PC-9 (cell line): ENCODE measurements around the gene PCBP1. TPM values are rescaled to one million over a fixed set of nuclear protein-coding genes. Genes with fewer than 3 reads are reported as not detected.

Experiments
- BruUV-seq: library from RNA; stranded (reverse); fragments of 400-500 nt; replicated peaks from 2 replicates; lab custom pipeline; 2021; lab: Mats Ljungman, UMichigan
- CTCF ChIA-PET: fragments of 300-600 bp; sonication (Branson Sonifier 250); formaldehyde crosslinking; loops from one replicate; lab custom pipeline; 2022; ENCODE audit warnings: antibody characterized with exemption; lab: Charles Lee
- POLR2A ChIA-PET: fragments of 300-600 bp; sonication (Branson Sonifier 250); formaldehyde crosslinking; loops from one replicate; lab custom pipeline; 2022; ENCODE audit warnings: antibody characterized with exemption; ENCODE audit not compliant: unreplicated experiment; lab: Charles Lee
- DNase-seq, 2 experiments: peaks; one replicate each; pipeline versions ENCODE4 v3.0.0 to v3.0.0-alpha.2; 2015 to 2022; ENCODE audit warnings: mixed read lengths in 1 of 2
- H2AFZ ChIP-seq: fragments of 200-600 bp; sonication (generic); 2 replicates; pipeline ENCODE4 v1.8.1; 2017; ENCODE audit warnings: antibody characterized with exemption
- H3F3A ChIP-seq: fragments of 200-600 bp; sonication (generic); 2 replicates; pipeline ENCODE4 v1.8.1; 2017; ENCODE audit warnings: antibody characterized with exemption, mild to moderate bottlenecking, low read depth; ENCODE audit not compliant: insufficient read depth
- H3K27ac ChIP-seq: fragments of 200-600 bp; sonication (generic); 2 replicates; pipeline ENCODE4 v1.6.1; 2016; ENCODE audit warnings: mixed run types
- H3K27me3 ChIP-seq: fragments of 200-600 bp; sonication (generic); 2 replicates; pipeline ENCODE4 v1.6.1; 2016; ENCODE audit warnings: low read depth, mixed run types; ENCODE audit not compliant: insufficient read depth
- H3K36me3 ChIP-seq: fragments of 200-600 bp; sonication (generic); 2 replicates; pipeline ENCODE4 v1.6.1; 2016; ENCODE audit warnings: low read depth, mixed run types
- H3K4me1 ChIP-seq: fragments of 200-600 bp; sonication (generic); replicated peaks from 2 replicates; pipeline ENCODE4 v1.6.1; 2016; ENCODE audit warnings: mixed run types; ENCODE audit not compliant: insufficient read depth
- H3K4me2 ChIP-seq: fragments of 200-600 bp; sonication (generic); 2 replicates; pipeline ENCODE4 v1.6.1; 2017; ENCODE audit warnings: mixed run types
- H3K4me3 ChIP-seq: fragments of 200-600 bp; sonication (generic); 2 replicates; pipeline ENCODE4 v1.6.1; 2016; ENCODE audit warnings: mixed run types
- H3K79me2 ChIP-seq: fragments of 200-600 bp; sonication (generic); 2 replicates; pipeline ENCODE4 v1.6.1; 2017; ENCODE audit warnings: low read depth, mixed run types
- H3K9me2 ChIP-seq: fragments of 200-600 bp; sonication (generic); 2 replicates; pipeline ENCODE4 v1.8.1; 2017; ENCODE audit warnings: mild to moderate bottlenecking; ENCODE audit not compliant: insufficient read depth
- H3K9me3 ChIP-seq: fragments of 200-600 bp; sonication (generic); 2 replicates; pipeline ENCODE4 v1.8.1; 2016; ENCODE audit warnings: low read depth; ENCODE audit not compliant: insufficient read depth
- H4K20me1 ChIP-seq: fragments of 200-600 bp; sonication (generic); 2 replicates; pipeline ENCODE4 v1.8.1; 2017; ENCODE audit not compliant: insufficient read depth
- EZH2 ChIP-seq: fragments of 200-600 bp; sonication (generic); IDR thresholded peaks from 2 replicates; pipeline ENCODE4 v1.8.0; 2017; ENCODE audit warnings: antibody characterized with exemption, low read depth
- intact Hi-C: fragments of 100-400 bp; cut with micrococcal nuclease; formaldehyde crosslinking; loops from one replicate; pipeline ENCODE4 v1.10.0; 2022; ENCODE audit not compliant: unreplicated experiment
- total RNA-seq: library from RNA; stranded (reverse); gene quantifications from 2 replicates; pipeline ENCODE4 v1.2.3, GENCODE V29; 2021
- TF ChIP-seq, protein P1 (sequence below): fragments of 200-600 bp; sonication (generic); conservative IDR thresholded peaks from 2 replicates; pipeline ENCODE4 v1.6.1; 2017; ENCODE audit warnings: mixed run types, antibody characterized with exemption, mild to moderate bottlenecking, moderate library complexity

PCBP1 gene
- total RNA-seq, 1 experiment from 2014 or later: 227 TPM

DNA sequence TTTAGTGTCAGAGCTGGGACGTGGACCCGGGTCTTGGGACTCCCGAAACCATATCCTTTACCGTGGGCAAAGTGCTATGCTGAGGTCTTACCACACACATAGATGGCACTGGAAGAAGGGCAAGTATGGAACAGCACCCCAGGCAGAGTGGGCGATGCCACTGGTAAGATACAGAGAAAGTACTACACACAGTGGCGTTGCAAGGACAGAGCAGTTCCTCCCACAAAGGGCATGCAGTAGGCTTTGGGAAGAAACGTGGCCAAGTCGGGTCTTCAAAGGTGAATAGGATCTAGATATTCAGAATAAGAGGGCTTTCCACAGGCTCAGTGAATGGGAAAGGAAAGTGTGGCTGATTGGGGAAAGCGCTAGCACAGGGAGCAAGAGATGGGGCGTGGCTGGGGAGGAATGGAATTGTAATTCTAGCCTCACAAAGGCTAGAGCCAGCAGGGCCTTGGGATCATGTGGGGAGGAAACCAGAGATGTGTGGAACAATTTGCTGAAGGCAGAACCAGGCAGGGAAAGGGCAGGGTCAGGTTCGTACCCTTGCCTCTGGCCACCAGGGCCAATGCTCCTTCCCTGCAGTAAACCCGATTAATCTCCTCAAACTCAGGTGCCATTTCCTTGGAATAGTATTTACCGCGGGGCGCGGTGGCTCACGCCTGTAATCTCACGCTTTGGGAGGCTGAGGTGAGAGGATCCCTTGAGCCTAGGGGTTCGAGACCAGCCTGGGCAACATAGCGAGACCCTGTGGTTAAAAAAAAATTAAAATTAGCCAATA lies 36.0 kb downstream of the PCBP1 start:
- Histone ChIP-seq H3K9me3 (no peaks in the 10 kb centered on the region), H3K36me3 (no peaks in the 10 kb centered on the region), H4K20me1 (no peaks in the 10 kb centered on the region), H3K27ac (peak overlapping the region; percentile 89; the same call in 1 of the 2 replicates), H3K79me2 (no peaks in the 10 kb centered on the region), H3K9me2 (no peaks in the 10 kb centered on the region), H2AFZ (no peak overlapping the region; the same call in 1 of the 2 replicates), H3K4me2 (peak overlapping the region; percentile 99), H3K4me1 (peaks cover 31% of the 10 kb centered on the region), H3K27me3 (no peaks in the 10 kb centered on the region), H3F3A (peaks cover 35% of the 10 kb centered on the region), H3K4me3 (peak overlapping the region; percentile 95; the same call in 1 of the 2 replicates)
- ChIA-PET CTCF (no interaction called here), POLR2A (interaction anchor here (0.7 kb wide), 1 partner anchor 250 kb away, joined by 4 read pairs; no protein-coding TSS in a partner anchor)
- peak in 1 of 2 experiments; percentile 45 for DNase-seq
- BruUV-seq: no TSS peak
- TF ChIP-seq, protein P1, sequence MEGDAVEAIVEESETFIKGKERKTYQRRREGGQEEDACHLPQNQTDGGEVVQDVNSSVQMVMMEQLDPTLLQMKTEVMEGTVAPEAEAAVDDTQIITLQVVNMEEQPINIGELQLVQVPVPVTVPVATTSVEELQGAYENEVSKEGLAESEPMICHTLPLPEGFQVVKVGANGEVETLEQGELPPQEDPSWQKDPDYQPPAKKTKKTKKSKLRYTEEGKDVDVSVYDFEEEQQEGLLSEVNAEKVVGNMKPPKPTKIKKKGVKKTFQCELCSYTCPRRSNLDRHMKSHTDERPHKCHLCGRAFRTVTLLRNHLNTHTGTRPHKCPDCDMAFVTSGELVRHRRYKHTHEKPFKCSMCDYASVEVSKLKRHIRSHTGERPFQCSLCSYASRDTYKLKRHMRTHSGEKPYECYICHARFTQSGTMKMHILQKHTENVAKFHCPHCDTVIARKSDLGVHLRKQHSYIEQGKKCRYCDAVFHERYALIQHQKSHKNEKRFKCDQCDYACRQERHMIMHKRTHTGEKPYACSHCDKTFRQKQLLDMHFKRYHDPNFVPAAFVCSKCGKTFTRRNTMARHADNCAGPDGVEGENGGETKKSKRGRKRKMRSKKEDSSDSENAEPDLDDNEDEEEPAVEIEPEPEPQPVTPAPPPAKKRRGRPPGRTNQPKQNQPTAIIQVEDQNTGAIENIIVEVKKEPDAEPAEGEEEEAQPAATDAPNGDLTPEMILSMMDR: no peak
- intact Hi-C loops: no loop called here

GRCh38 chr2:70123829-70124116 lies 36.5 kb downstream of the PCBP1 start:
- ChIA-PET CTCF (interaction anchor here (0.7 kb wide), 1 partner anchor 406 kb away, joined by 4 read pairs; no protein-coding TSS in a partner anchor), POLR2A (interaction anchor here (0.7 to 1.1 kb wide), 3 partner anchors 9 to 251 kb away, joined by 4 to 6 read pairs (median 4); no protein-coding TSS in a partner anchor)
- peak overlapping the region; percentile 89 for H3K27ac ChIP-seq
- H3K9me3 ChIP-seq: no peaks in the 10 kb centered on the region
- H3K4me3 ChIP-seq: peak overlapping the region; percentile 95; the same call in 1 of the 2 replicates
- peak overlapping the region; percentile 99 for H3K4me2 ChIP-seq
- no peaks in the 10 kb centered on the region for H3K27me3 ChIP-seq
- no peaks in the 10 kb centered on the region for H4K20me1 ChIP-seq
- intact Hi-C loops: loop anchor here (1.0 to 2.0 kb wide), 3 partner anchors 15 to 35 kb away; no protein-coding TSS in a partner anchor
- H3K9me2 ChIP-seq: no peaks in the 10 kb centered on the region
- no peaks in the 10 kb centered on the region for H3K36me3 ChIP-seq
- BruUV-seq: no TSS peak
- H3K79me2 ChIP-seq: no peaks in the 10 kb centered on the region
- DNase-seq: no peak
- H3F3A ChIP-seq: peaks cover 35% of the 10 kb centered on the region
- TF ChIP-seq, protein P1: no peak
- TF ChIP-seq EZH2: no peak
- peaks cover 32% of the 10 kb centered on the region for H3K4me1 ChIP-seq
- H2AFZ ChIP-seq: peak overlapping the region; percentile 99

GRCh38 chr2:70124983-70125480 lies 37.8 kb downstream of the PCBP1 start:
- intact Hi-C loops: loop anchor here (1.0 to 2.0 kb wide), 3 partner anchors 16 to 37 kb away; no protein-coding TSS in a partner anchor
- peak overlapping the region; percentile 99 for H2AFZ ChIP-seq
- no peaks in the 10 kb centered on the region for H3K36me3 ChIP-seq
- H3K4me1 ChIP-seq: peaks cover 32% of the 10 kb centered on the region
- H3K27ac ChIP-seq: peak overlapping the region; percentile 89
- H3F3A ChIP-seq: peaks cover 35% of the 10 kb centered on the region
- no peaks in the 10 kb centered on the region for H3K9me2 ChIP-seq
- H3K9me3 ChIP-seq: no peaks in the 10 kb centered on the region
- no peaks in the 10 kb centered on the region for H3K79me2 ChIP-seq
- H3K4me2 ChIP-seq: peak overlapping the region; percentile 99
- DNase-seq: no peak
- BruUV-seq: no TSS peak
- H3K27me3 ChIP-seq: no peaks in the 10 kb centered on the region
- H3K4me3 ChIP-seq: peak overlapping the region; percentile 95
- no peak for TF ChIP-seq EZH2
- TF ChIP-seq, protein P1: no peak
- POLR2A ChIA-PET: interaction anchor here (0.6 to 1.1 kb wide), 3 partner anchors 8 to 47 kb away, joined by 4 to 6 read pairs (median 4); no protein-coding TSS in a partner anchor
- CTCF ChIA-PET: interaction anchor here (0.5 kb wide), 1 partner anchor 210 kb away, joined by 4 read pairs; the partner anchor contains the start of gene MXD1
- H4K20me1 ChIP-seq: no peaks in the 10 kb centered on the region
